Osteocyte (in vitro differentiated cells): ENCODE data around the gene KIAA0232. TPM values are rescaled to one million over a fixed set of nuclear protein-coding genes. Genes with fewer than 3 reads are reported as not detected.

Source experiments
- DNase-seq: peaks from one replicate; pipeline ENCODE4 v3.0.0; 2021; ENCODE audit warnings: mixed read lengths; ENCODE audit not compliant: unreplicated experiment; ENCODE audit errors: extremely low spot score
- H3K27ac Mint-ChIP-seq: one replicate; pipeline ENCODE4 v1.8.0; 2021; ENCODE audit warnings: mild to moderate bottlenecking, mixed read lengths; ENCODE audit not compliant: unreplicated experiment
- H3K27me3 Mint-ChIP-seq: one replicate; pipeline ENCODE4 v1.8.0; 2021; ENCODE audit warnings: mixed read lengths; ENCODE audit not compliant: unreplicated experiment
- H3K36me3 Mint-ChIP-seq: one replicate; pipeline ENCODE4 v1.8.0; 2021; ENCODE audit warnings: mixed read lengths; ENCODE audit not compliant: unreplicated experiment
- H3K4me1 Mint-ChIP-seq: one replicate; pipeline ENCODE4 v1.8.0; 2021; ENCODE audit warnings: mixed read lengths; ENCODE audit not compliant: unreplicated experiment
- H3K4me3 Mint-ChIP-seq: one replicate; pipeline ENCODE4 v1.8.0; 2021; ENCODE audit warnings: mild to moderate bottlenecking, moderate library complexity, mixed read lengths; ENCODE audit not compliant: unreplicated experiment
- H3K9me3 Mint-ChIP-seq: one replicate; pipeline ENCODE4 v1.8.0; 2021; ENCODE audit warnings: mixed read lengths; ENCODE audit not compliant: unreplicated experiment
- total RNA-seq: library from RNA; stranded (reverse); gene quantifications from 2 replicates; pipeline ENCODE4 v1.2.1, GENCODE V29; 2021
- TF ChIP-seq, protein P1 (sequence below): fragments of 200-600 bp; sonication (generic); IDR thresholded peaks from 2 replicates; pipeline ENCODE4 v1.5.0; 2021; ENCODE audit warnings: antibody characterized with exemption, mild to moderate bottlenecking, moderate library complexity

The KIAA0232 gene
- total RNA-seq, 1 donor from 2014 or later: 27.1 TPM

DNA sequence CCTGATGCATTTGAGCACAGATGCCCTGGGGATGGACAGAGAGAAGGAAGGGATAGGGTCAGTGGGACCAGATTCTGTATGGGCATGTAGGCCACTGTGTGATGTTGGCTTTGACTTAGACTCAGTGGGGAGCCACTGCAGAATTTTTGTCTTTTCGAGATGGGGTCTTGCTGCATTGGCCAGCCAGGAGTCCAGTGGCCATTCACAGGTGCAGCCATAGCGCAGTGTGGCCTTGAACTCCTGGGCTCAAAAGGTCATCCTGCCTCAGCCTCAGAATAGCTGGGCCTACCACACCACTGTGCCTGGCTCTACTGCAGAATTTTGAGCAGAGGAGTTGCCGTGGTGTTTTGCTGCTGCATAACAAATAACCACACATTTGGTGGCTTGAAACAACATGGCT lies 149.9 kb downstream of the KIAA0232 start:
- no peak for DNase-seq
- Mint-ChIP-seq H3K27ac (no peak overlapping the region), H3K36me3 (peaks cover 12% of the 10 kb centered on the region), H3K27me3 (no peaks in the 10 kb centered on the region), H3K4me3 (no peak overlapping the region), H3K9me3 (no peaks in the 10 kb centered on the region), H3K4me1 (peaks cover 5% of the 10 kb centered on the region)
- TF ChIP-seq, protein P1, sequence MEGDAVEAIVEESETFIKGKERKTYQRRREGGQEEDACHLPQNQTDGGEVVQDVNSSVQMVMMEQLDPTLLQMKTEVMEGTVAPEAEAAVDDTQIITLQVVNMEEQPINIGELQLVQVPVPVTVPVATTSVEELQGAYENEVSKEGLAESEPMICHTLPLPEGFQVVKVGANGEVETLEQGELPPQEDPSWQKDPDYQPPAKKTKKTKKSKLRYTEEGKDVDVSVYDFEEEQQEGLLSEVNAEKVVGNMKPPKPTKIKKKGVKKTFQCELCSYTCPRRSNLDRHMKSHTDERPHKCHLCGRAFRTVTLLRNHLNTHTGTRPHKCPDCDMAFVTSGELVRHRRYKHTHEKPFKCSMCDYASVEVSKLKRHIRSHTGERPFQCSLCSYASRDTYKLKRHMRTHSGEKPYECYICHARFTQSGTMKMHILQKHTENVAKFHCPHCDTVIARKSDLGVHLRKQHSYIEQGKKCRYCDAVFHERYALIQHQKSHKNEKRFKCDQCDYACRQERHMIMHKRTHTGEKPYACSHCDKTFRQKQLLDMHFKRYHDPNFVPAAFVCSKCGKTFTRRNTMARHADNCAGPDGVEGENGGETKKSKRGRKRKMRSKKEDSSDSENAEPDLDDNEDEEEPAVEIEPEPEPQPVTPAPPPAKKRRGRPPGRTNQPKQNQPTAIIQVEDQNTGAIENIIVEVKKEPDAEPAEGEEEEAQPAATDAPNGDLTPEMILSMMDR: no peak

DNA sequence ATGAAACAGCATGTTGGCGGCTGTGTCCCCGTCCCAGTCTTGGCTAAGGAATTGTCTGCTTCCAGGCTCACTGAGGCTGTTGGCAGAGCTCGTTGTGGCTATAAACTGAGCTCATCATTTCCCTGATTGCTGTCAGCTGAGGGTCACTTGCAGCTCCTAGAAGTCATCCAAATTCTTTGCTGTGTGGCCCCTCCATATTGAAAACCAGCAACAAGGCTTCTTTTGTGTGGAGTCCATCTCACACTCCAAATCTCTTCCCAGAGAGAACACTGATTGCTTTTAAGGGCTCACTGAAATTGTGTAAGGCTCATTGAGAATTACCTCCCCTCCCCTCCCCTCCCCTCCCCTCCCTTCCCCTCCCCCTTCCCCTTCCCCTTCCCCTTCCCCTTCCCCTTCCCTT lies 150.4 kb downstream of the KIAA0232 start:
- H3K4me3 Mint-ChIP-seq: no peak overlapping the region
- no peaks in the 10 kb centered on the region for H3K9me3 Mint-ChIP-seq
- DNase-seq: no peak
- peaks cover 12% of the 10 kb centered on the region for H3K36me3 Mint-ChIP-seq
- H3K27me3 Mint-ChIP-seq: no peaks in the 10 kb centered on the region
- H3K4me1 Mint-ChIP-seq: peaks cover 10% of the 10 kb centered on the region
- no peak overlapping the region for H3K27ac Mint-ChIP-seq
- TF ChIP-seq, protein P1: no peak

Other genes with a start within 250 kb of the KIAA0232 start
- 39.1 and 45.1 TPM in 2 replicates for gene MAN2B2, start 207.5 kb upstream of the KIAA0232 start, total RNA-seq
- gene MRFAP1, start 142.0 kb upstream of the KIAA0232 start, total RNA-seq: 310 and 312 TPM in 2 replicates
- gene S100P, start 88.8 kb upstream of the KIAA0232 start, total RNA-seq: not detected in 2 replicates
- gene MRFAP1L1, start 72.9 kb upstream of the KIAA0232 start, total RNA-seq: 58.6 and 58.8 TPM in 2 replicates
- 14.9 and 16.1 TPM in 2 replicates for gene BLOC1S4, start 66.6 kb upstream of the KIAA0232 start, total RNA-seq
- gene TBC1D14, start 127.1 kb downstream of the KIAA0232 start, total RNA-seq: 31.0 and 33.2 TPM in 2 replicates